GM23248 (cell line): ENCODE results near the gene KCND2. TPM values are rescaled to one million over a fixed set of nuclear protein-coding genes. Genes with fewer than 3 reads are reported as not detected.

ENCODE experiments used
- DNase-seq: peaks from one replicate; pipeline ENCODE4 v3.0.0-alpha.2; 2015
- H2AFZ ChIP-seq: fragments of 200-600 bp; sonication (generic); 2 replicates; pipeline ENCODE4 v1.6.1; 2016; ENCODE audit warnings: antibody characterized with exemption
- H3F3A ChIP-seq: fragments of 200-600 bp; sonication (generic); 2 replicates; pipeline ENCODE4 v1.6.1; 2016; ENCODE audit warnings: mild to moderate bottlenecking, antibody characterized with exemption, mixed run types; ENCODE audit not compliant: insufficient read depth
- H3K27ac ChIP-seq: fragments of 200-600 bp; sonication (generic); 2 replicates; pipeline ENCODE4 v1.5.1; 2016; ENCODE audit warnings: mild to moderate bottlenecking
- H3K27me3 ChIP-seq: fragments of 200-600 bp; sonication (generic); replicated peaks from 2 replicates; pipeline ENCODE4 v1.6.1; 2016; ENCODE audit warnings: mild to moderate bottlenecking; ENCODE audit not compliant: insufficient read depth
- H3K36me3 ChIP-seq: fragments of 200-600 bp; sonication (generic); 2 replicates; pipeline ENCODE4 v1.6.1; 2016; ENCODE audit warnings: low read depth, mild to moderate bottlenecking
- H3K4me1 ChIP-seq: fragments of 200-600 bp; sonication (generic); 2 replicates; pipeline ENCODE4 v1.6.1; 2016; ENCODE audit warnings: mild to moderate bottlenecking; ENCODE audit not compliant: insufficient read depth
- H3K4me2 ChIP-seq: fragments of 200-600 bp; sonication (generic); one replicate; pipeline ENCODE4 v1.6.1; 2016; ENCODE audit warnings: mild to moderate bottlenecking; ENCODE audit not compliant: unreplicated experiment
- H3K4me3 ChIP-seq: fragments of 200-600 bp; sonication (generic); 2 replicates; pipeline ENCODE4 v1.5.1; 2016; ENCODE audit warnings: mild to moderate bottlenecking
- H3K79me2 ChIP-seq: fragments of 200-600 bp; sonication (generic); 2 replicates; pipeline ENCODE4 v1.6.1; 2016; ENCODE audit warnings: mild to moderate bottlenecking; ENCODE audit not compliant: insufficient read depth
- H3K9ac ChIP-seq: fragments of 200-600 bp; sonication (generic); 2 replicates; pipeline ENCODE4 v1.6.1; 2016; ENCODE audit warnings: mild to moderate bottlenecking
- H3K9me2 ChIP-seq: fragments of 200-600 bp; sonication (generic); 2 replicates; pipeline ENCODE4 v1.6.1; 2016; ENCODE audit warnings: mixed run types, mild to moderate bottlenecking, moderate library complexity; ENCODE audit not compliant: insufficient read depth
- H3K9me3 ChIP-seq: fragments of 200-600 bp; sonication (generic); one replicate; pipeline ENCODE4 v1.6.1; 2017; ENCODE audit warnings: low read depth
- H4K20me1 ChIP-seq: fragments of 200-600 bp; sonication (generic); 2 replicates; pipeline ENCODE4 v1.6.0; 2016; ENCODE audit not compliant: insufficient read depth
- EZH2 ChIP-seq: fragments of 200-600 bp; sonication (generic); IDR thresholded peaks from 2 replicates; pipeline ENCODE4 v1.6.1; 2018; ENCODE audit warnings: antibody characterized with exemption, mild to moderate bottlenecking; ENCODE audit not compliant: insufficient read depth, poor library complexity, severe bottlenecking
- EZH2phosphoT487 ChIP-seq: fragments of 200-600 bp; sonication (generic); IDR thresholded peaks from 2 replicates; pipeline ENCODE4 v1.6.1; 2018; ENCODE audit warnings: antibody characterized with exemption, moderate library complexity, mild to moderate bottlenecking, low read depth; ENCODE audit not compliant: insufficient read depth
- WGBS, 2 experiments: methylation state at CpG; one replicate each; pipeline ENCODE4 v1.1.6; 2015 to 2017; ENCODE audit warnings: low lambda C conversion rate in 2 of 2, low coverage in 1 of 2; ENCODE audit errors: missing lambda C conversion rate in 2 of 2; 5-methylcytosine and 5-hydroxymethylcytosine counted together
- in situ Hi-C: fragments of 300-500 bp; cut with MboI; formaldehyde crosslinking; loops from 2 replicates; pipeline ENCODE4 v1.15.0; 2020
- polyA plus RNA-seq: library from polyadenylated mRNA; unstranded; fragments of >200 nt; fragmentation: Nextera tagmentation; extraction: Ambion mirVana; gene quantifications from 2 replicates; pipeline ENCODE4 v1.2.1, GENCODE V29; 2016
- total RNA-seq: library from RNA; depleted of rRNA; stranded (reverse); fragments of >200 nt; shearing (Covaris generic); gene quantifications from 2 replicates; pipeline ENCODE4 v1.2.3, GENCODE V29; 2014

Gene KCND2
- total and polyA plus RNA-seq, 2 experiments from 2014 or later, result 0.35 to 1.5 TPM

GRCh38 chr7:120588416-120588815, 315.4 kb downstream of the KCND2 start:
- Histone ChIP-seq H3K27ac (no peak overlapping the region), H3K4me3 (no peak overlapping the region), H3K9ac (no peak overlapping the region), H3K27me3 (peaks cover 5% of the 10 kb centered on the region; the same call in 1 of the 2 replicates), H3K9me3 (no peaks in the 10 kb centered on the region), H3K36me3 (no peaks in the 10 kb centered on the region), H3K9me2 (no peaks in the 10 kb centered on the region), H3K4me2 (no peak overlapping the region), H3F3A (peaks cover 8% of the 10 kb centered on the region), H3K4me1 (peaks cover 14% of the 10 kb centered on the region), H4K20me1 (no peaks in the 10 kb centered on the region), H3K79me2 (no peaks in the 10 kb centered on the region), H2AFZ (no peak overlapping the region)
- WGBS, 2 experiments, result 0 to 13% methylated on average over 1 of the region's 1 CpG
- in situ Hi-C loops, result no loop called here
- no peak for TF ChIP-seq EZH2
- no peak for TF ChIP-seq EZH2phosphoT487
- no peak for DNase-seq

GRCh38 chr7:120588862-120589261, 315.9 kb downstream of the KCND2 start:
- H3K4me2 ChIP-seq, result no peak overlapping the region
- no peak overlapping the region for H2AFZ ChIP-seq
- 49 to 57% methylated on average over 2 of the region's 2 CpGs for WGBS, 2 experiments
- no peaks in the 10 kb centered on the region for H3K9me2 ChIP-seq
- H3K9ac ChIP-seq, result no peak overlapping the region
- TF ChIP-seq EZH2phosphoT487 (no peak), EZH2 (no peak)
- no peaks in the 10 kb centered on the region for H4K20me1 ChIP-seq
- H3K27ac ChIP-seq, result no peak overlapping the region
- no peak overlapping the region for H3K4me3 ChIP-seq
- H3K4me1 ChIP-seq, result peaks cover 11% of the 10 kb centered on the region
- H3F3A ChIP-seq, result peaks cover 8% of the 10 kb centered on the region
- no peaks in the 10 kb centered on the region for H3K9me3 ChIP-seq
- H3K36me3 ChIP-seq, result no peaks in the 10 kb centered on the region
- no peaks in the 10 kb centered on the region for H3K79me2 ChIP-seq
- in situ Hi-C loops, result no loop called here
- peaks cover 5% of the 10 kb centered on the region; the same call in 1 of the 2 replicates for H3K27me3 ChIP-seq
- DNase-seq, result no peak

DNA sequence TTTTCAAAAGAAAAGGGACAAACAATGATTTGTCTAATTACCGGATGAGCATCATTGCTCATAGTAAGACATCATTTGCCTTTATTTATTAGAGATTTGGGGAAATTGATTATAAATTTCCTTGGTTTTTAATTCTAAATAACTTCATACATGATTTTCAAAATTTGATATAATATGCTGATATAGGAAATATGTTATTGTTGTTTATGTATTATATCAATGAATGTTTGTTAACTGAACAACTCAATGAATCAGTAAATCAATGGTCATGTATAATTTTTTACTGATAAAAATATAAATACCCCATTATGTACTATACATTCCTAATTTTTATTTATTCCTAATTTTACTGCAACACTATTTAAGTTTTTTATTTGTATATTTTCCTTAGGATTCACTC, 327.6 kb downstream of the KCND2 start:
- TF ChIP-seq EZH2 (no peak), EZH2phosphoT487 (no peak)
- H3K4me2 ChIP-seq, result no peak overlapping the region
- H3K27ac ChIP-seq, result no peak overlapping the region
- DNase-seq, result no peak
- H3K4me1 ChIP-seq, result no peaks in the 10 kb centered on the region
- no peak overlapping the region for H3K9ac ChIP-seq
- H3K4me3 ChIP-seq, result no peak overlapping the region
- H3K79me2 ChIP-seq, result no peaks in the 10 kb centered on the region
- 43 to 48% methylated on average over 1 of the region's 1 CpG for WGBS, 2 experiments
- no peaks in the 10 kb centered on the region for H4K20me1 ChIP-seq
- no peaks in the 10 kb centered on the region for H3K27me3 ChIP-seq
- no peaks in the 10 kb centered on the region for H3K9me2 ChIP-seq
- no peaks in the 10 kb centered on the region for H3K36me3 ChIP-seq
- H3K9me3 ChIP-seq, result no peaks in the 10 kb centered on the region
- H2AFZ ChIP-seq, result no peak overlapping the region
- in situ Hi-C loops, result no loop called here
- no peaks in the 10 kb centered on the region for H3F3A ChIP-seq

DNA sequence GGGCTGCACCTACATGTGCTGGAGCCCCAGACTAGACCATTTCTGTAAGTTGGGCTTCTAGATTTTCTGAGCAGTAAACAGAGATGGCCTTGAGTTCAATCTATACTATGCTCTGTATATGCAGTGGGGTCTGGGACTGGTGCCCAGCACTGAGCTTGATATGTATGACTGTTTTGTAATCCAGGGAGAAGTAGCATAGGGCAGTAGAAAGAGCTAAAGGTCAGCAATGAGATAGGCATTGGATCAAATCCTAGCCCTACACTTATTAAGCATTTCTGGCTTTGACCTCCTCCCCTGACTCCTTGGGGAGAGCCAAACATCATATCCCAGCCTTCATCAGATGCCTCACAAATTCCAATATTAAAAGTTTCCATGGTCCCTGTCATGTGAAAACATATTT, 330.4 kb downstream of the KCND2 start:
- no peaks in the 10 kb centered on the region for H3K79me2 ChIP-seq
- in situ Hi-C loops, result no loop called here

DNA sequence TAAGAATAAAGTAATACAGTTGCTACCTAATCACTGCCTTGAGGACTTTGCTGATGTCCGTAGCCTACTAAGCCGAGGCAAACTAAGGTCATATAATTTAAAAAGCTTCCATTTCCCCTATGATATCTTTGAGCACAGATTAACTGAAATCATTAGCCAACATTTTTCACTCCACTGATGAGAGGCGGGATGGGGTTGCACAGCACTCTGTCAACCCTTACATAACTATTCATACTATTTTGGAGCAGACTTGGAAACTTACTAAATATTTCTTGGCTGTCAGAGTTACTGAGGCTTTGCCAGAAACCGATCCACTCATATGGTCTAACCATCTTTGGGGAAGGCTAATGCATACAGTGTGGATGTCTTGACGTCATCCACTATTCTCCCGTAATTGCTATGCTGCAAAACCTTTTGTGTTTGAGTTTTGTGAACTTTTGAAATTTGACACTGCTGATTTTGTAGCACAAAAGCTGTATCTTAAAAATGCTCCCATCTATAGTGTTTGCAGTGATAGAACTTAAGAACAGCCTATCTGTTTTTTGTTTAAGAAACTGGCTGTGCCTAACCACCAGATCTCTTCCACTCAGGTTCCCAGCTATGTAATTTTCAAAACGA, 336.3 kb downstream of the KCND2 start:
- H3K36me3 ChIP-seq, result no peaks in the 10 kb centered on the region
- no peak overlapping the region for H3K27ac ChIP-seq
- TF ChIP-seq EZH2 (no peak), EZH2phosphoT487 (no peak)
- H4K20me1 ChIP-seq, result no peaks in the 10 kb centered on the region
- 29 to 34% methylated on average over 7 of the region's 7 CpGs for WGBS, 2 experiments
- H3K4me3 ChIP-seq, result no peak overlapping the region
- H3F3A ChIP-seq, result no peaks in the 10 kb centered on the region
- no peak overlapping the region for H2AFZ ChIP-seq
- H3K9ac ChIP-seq, result no peak overlapping the region
- H3K27me3 ChIP-seq, result no peaks in the 10 kb centered on the region
- H3K4me1 ChIP-seq, result no peaks in the 10 kb centered on the region
- H3K79me2 ChIP-seq, result no peaks in the 10 kb centered on the region
- DNase-seq, result no peak
- no peak overlapping the region for H3K4me2 ChIP-seq
- no peaks in the 10 kb centered on the region for H3K9me2 ChIP-seq
- H3K9me3 ChIP-seq, result no peaks in the 10 kb centered on the region
- in situ Hi-C loops, result no loop called here

More for the DNA sequence above, 330.4 kb downstream of the KCND2 start:
- Histone ChIP-seq H3K4me2 (no peak overlapping the region), H3K27ac (no peak overlapping the region), H3K4me3 (no peak overlapping the region), H3K27me3 (no peaks in the 10 kb centered on the region), H3K9me3 (no peaks in the 10 kb centered on the region), H3K36me3 (no peaks in the 10 kb centered on the region), H3F3A (no peaks in the 10 kb centered on the region), H2AFZ (no peak overlapping the region), H3K9ac (no peak overlapping the region), H4K20me1 (no peaks in the 10 kb centered on the region), H3K4me1 (no peaks in the 10 kb centered on the region), H3K9me2 (no peaks in the 10 kb centered on the region)
- no peak for TF ChIP-seq EZH2
- TF ChIP-seq EZH2phosphoT487, result no peak
- no peak for DNase-seq
